Measurements from ENCODE around the gene CEP55.

DNA sequence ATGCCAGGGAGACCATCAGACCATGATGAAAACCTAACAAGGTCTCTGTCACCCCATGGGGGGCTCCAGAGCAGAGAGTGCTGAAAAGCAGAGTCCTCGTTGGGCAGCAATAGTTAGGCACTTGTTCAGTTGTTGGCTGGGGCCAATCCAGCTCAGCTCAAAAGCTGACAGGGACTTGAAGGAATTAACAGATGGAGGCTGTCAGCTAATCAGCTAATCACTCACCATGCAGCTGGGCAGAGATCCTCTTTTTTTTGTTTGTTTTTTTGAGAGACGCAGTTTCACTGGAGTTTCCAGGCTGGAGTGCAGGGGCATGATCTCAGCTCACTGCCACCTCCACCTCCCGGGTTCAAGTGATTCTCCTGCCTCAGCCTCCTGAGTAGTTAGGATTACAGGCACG is 18.1 kb downstream of the CEP55 start:
- TF ChIP-seq, protein P1, sequence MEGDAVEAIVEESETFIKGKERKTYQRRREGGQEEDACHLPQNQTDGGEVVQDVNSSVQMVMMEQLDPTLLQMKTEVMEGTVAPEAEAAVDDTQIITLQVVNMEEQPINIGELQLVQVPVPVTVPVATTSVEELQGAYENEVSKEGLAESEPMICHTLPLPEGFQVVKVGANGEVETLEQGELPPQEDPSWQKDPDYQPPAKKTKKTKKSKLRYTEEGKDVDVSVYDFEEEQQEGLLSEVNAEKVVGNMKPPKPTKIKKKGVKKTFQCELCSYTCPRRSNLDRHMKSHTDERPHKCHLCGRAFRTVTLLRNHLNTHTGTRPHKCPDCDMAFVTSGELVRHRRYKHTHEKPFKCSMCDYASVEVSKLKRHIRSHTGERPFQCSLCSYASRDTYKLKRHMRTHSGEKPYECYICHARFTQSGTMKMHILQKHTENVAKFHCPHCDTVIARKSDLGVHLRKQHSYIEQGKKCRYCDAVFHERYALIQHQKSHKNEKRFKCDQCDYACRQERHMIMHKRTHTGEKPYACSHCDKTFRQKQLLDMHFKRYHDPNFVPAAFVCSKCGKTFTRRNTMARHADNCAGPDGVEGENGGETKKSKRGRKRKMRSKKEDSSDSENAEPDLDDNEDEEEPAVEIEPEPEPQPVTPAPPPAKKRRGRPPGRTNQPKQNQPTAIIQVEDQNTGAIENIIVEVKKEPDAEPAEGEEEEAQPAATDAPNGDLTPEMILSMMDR (IDR thresholded peaks at IDR 0.05) = no peak
- TF ChIP-seq SMC3 (IDR thresholded peaks at IDR 0.05) = no peak
- TF ChIP-seq TP53 (CRISPR knock-in tag; IDR thresholded peaks at IDR 0.05) = no peak
- no peak for TF ChIP-seq POLR2A (IDR thresholded peaks at IDR 0.05; ENCODE audit: low read length)
- TF ChIP-seq HDAC2 (IDR thresholded peaks at IDR 0.05) = no peak
- TF ChIP-seq, protein P2, sequence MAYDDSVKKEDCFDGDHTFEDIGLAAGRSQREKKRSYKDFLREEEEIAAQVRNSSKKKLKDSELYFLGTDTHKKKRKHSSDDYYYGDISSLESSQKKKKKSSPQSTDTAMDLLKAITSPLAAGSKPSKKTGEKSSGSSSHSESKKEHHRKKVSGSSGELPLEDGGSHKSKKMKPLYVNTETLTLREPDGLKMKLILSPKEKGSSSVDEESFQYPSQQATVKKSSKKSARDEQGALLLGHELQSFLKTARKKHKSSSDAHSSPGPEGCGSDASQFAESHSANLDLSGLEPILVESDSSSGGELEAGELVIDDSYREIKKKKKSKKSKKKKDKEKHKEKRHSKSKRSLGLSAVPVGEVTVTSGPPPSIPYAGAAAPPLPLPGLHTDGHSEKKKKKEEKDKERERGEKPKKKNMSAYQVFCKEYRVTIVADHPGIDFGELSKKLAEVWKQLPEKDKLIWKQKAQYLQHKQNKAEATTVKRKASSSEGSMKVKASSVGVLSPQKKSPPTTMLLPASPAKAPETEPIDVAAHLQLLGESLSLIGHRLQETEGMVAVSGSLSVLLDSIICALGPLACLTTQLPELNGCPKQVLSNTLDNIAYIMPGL (CRISPR knock-in tag; IDR thresholded peaks at IDR 0.05; ENCODE audit: borderline replicate concordance) = no peak
- no peak for TF ChIP-seq CBX2 (IDR thresholded peaks at IDR 0.05; ENCODE audit: borderline replicate concordance, low read depth)
- no peak for TF ChIP-seq SREBF2 (IDR thresholded peaks at IDR 0.05)
